ENCODE measurements around the gene MIEN1.

The MIEN1 gene

GRCh38 chr17:39696731-39697130 is 33.6 kb downstream of the MIEN1 start:
- DNase-seq = no peak

GRCh38 chr17:39695089-39695474 is 35.2 kb downstream of the MIEN1 start:
- no peak for DNase-seq

- no peak for DNase-seq
These were observed 35.7 kb downstream of the MIEN1 start for GRCh38 chr17:39694593-39694992.

GRCh38 chr17:39688945-39689344 is 41.4 kb downstream of the MIEN1 start:
- DNase-seq = no peak

GRCh38 chr17:39688475-39688835 is 41.9 kb downstream of the MIEN1 start:
- no peak for DNase-seq

GRCh38 chr17:39687546-39688474 is 42.5 kb downstream of the MIEN1 start, which contains the start of gene PGAP3:
Gene PGAP3 (minus strand): TSS chr17:39688057. CDS start chr17:39688014, 43 bp downstream.
- DNase-seq = peak; percentile 92

- DNase-seq = no peak
These were observed 43.2 kb downstream of the MIEN1 start for GRCh38 chr17:39687101-39687545.

- no peak for DNase-seq
These were observed 45.8 kb downstream of the MIEN1 start for GRCh38 chr17:39684369-39685192.

- DNase-seq = no peak
These were observed 46.9 kb downstream of the MIEN1 start for GRCh38 chr17:39683295-39683939.

GRCh38 chr17:39679521-39680192 is 50.7 kb downstream of the MIEN1 start:
- DNase-seq = no peak

All from fibroblast of skin of right quadriceps (primary cell).